ENCODE results near the gene ZDHHC16. TPM values are rescaled to one million over a fixed set of nuclear protein-coding genes. Genes with fewer than 3 reads are reported as not detected.

The ZDHHC16 gene
- total and polyA plus RNA-seq, 10 of the 15 experiments (the other 5 are each of a cell fraction or from before 2014, with no cell fraction given) = 16.8 to 63.1 (median 29.8) TPM

DNA sequence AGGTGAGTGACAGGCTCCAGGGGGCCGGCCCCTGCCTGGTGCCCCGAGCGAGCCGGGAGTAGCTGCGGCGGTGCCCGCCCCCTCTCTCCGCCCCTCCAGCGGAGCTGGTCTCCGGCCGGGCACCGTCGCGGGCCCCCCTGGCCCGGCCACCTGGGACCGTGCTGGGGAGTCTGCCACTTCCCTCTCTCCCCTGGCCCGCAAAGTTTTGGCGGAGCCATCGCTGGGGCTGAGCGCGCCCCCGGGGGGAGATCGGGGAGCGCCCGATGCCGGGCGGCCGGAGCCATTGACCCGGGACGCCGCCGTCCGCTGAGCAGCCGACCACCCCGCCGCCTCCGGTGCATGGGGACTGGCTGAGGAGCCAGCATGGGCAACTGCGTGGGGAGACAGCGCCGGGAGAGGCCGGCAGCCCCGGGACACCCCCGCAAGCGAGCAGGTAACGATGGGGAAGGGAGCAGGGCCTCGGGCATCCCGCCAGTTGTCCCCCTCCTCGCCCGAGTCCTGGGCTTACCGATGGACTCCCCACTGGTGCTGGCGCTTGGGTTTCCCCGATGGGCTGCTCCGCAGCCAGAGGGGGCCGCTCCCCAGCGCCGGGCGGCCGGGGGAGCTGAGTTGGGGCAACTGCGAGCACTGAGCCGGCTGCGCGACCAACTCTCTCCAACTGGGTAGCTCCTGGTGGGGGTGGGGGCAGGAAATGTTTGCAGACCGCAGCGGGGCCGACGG is 53.0 kb downstream of the ZDHHC16 start, which contains the start of gene UBTD1 (continued):
- no peak for TF ChIP-seq JUND (IDR thresholded peaks at IDR 0.05; ENCODE audit: low read depth, low read length)
- peak; percentile 15 for TF ChIP-seq KLF5 (IDR thresholded peaks at IDR 0.05; ENCODE audit: partially characterized antibody)
- TF ChIP-seq, protein P1, sequence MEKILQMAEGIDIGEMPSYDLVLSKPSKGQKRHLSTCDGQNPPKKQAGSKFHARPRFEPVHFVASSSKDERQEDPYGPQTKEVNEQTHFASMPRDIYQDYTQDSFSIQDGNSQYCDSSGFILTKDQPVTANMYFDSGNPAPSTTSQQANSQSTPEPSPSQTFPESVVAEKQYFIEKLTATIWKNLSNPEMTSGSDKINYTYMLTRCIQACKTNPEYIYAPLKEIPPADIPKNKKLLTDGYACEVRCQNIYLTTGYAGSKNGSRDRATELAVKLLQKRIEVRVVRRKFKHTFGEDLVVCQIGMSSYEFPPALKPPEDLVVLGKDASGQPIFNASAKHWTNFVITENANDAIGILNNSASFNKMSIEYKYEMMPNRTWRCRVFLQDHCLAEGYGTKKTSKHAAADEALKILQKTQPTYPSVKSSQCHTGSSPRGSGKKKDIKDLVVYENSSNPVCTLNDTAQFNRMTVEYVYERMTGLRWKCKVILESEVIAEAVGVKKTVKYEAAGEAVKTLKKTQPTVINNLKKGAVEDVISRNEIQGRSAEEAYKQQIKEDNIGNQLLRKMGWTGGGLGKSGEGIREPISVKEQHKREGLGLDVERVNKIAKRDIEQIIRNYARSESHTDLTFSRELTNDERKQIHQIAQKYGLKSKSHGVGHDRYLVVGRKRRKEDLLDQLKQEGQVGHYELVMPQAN (conservative IDR thresholded peaks at IDR 0.05) = 0 out of 2 replicates have a peak, but pooled peaks have one; percentile 29
- TF ChIP-seq ZNF207 (IDR thresholded peaks at IDR 0.05; ENCODE audit: borderline replicate concordance) = no peak
- TF ChIP-seq EED (IDR thresholded peaks at IDR 0.05; ENCODE audit: low read depth) = no peak

DNA sequence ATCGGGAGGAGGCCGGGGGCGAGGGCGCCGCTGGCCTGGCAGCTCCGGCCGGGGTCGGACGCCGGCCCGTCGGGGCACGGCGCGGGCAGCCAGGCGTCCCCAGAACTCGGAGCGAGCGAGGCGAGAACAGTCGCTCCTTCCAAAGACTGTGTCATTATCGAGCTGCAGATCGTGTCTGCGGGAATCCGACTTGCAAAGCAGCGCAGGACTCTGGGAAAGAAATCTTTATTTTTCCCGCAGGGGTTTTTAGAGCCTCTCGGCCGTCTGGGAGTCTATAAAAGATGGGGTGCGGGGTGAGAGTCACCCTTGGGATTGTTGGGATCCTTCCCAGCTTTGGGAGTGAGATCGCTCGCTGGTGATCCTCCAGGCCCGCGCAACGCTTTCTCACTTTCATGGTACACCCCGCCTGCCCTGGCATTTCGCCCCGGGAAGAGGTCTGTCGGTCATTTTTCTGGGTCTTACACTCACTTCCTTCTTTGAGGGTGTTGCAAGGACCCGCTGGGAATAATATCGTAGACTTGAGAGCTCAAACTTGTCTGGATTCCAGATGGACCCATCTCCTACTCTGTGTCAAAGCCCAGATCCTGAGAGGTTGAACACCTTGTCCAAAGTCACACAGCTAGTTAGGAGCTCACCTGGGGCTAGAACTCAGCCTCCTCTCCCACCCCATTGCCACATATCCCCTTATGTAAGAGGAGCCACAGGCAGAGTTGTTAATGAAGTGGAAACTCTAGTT is 53.8 kb downstream of the ZDHHC16 start:
- ATAC-seq (no peak), FAIRE-seq (no peak), DNase-seq (ENCODE audit: low read depth, low spot score) (no peak)
- Histone ChIP-seq H3K36me3 (ENCODE audit: control insufficient read depth in 2 of 2, insufficient read depth in 2 of 2, low read length in 1 of 2) (no peaks in the 10 kb centered on the region), H3K4me1 (ENCODE audit: control insufficient read depth, insufficient read depth, low read length) (peaks cover 5% of the 10 kb centered on the region), H3K79me2 (ENCODE audit: control insufficient read depth, insufficient read depth, low read length) (peaks cover 34% of the 10 kb centered on the region), H3K9ac (ENCODE audit: control insufficient read depth, insufficient read depth, low read length) (no peak overlapping the region), H3K27ac (ENCODE audit: control insufficient read depth, insufficient read depth) (no peak overlapping the region), H4K20me1 (ENCODE audit: control insufficient read depth, insufficient read depth) (no peaks in the 10 kb centered on the region), H2AFZ (ENCODE audit: control insufficient read depth, low read depth, low read length) (no peak overlapping the region), H3K9me3 (replicated peaks; ENCODE audit: control insufficient read depth, insufficient read depth, low read length) (no peaks in the 10 kb centered on the region), H3K4me2 (ENCODE audit: control insufficient read depth, insufficient read depth) (peak overlapping the region; percentile 81), H3K4me3 (peak overlapping the region; percentile 90), H3K27me3 (replicated peaks in 1 of 2; ENCODE audit: control insufficient read depth in 2 of 2, insufficient read depth in 2 of 2, low read length in 1 of 2) (peaks cover 6 to 14% of the 10 kb centered on the region in 2 experiments)
- SMC1A ChIA-PET (ENCODE audit: uncharacterized antibody, unreplicated experiment) = interaction anchor here (1.4 kb wide), 1 partner anchor 71 kb away, joined by 3 read pairs; no protein-coding TSS in a partner anchor
- WGBS (ENCODE audit: insufficient coverage, insufficient replicate concordance, low lambda C conversion rate, missing lambda C conversion rate) = 3% methylated on average over 41 of the region's 41 CpGs
- no TSS peak for BruUV-seq (replicated peaks)
- intact Hi-C loops (cut with micrococcal nuclease; ENCODE audit: unreplicated experiment) = loop anchor here (5.0 kb wide), 3 partner anchors 52 to 72 kb away; partner anchors contain the start of genes EXOSC1, PGAM1 and ZDHHC16
- CTCF ChIA-PET = interaction anchor here (1.5 kb wide), 2 partner anchors 53 to 91 kb away, joined by 3 read pairs; no protein-coding TSS in a partner anchor
- POLR2A ChIA-PET = interaction anchor here (1.6 kb wide), 1 partner anchor 46 kb away, joined by 3 read pairs; no protein-coding TSS in a partner anchor
- in situ Hi-C loops (cut with MboI) = no loop called here
- RAD21 ChIA-PET (ENCODE audit: unreplicated experiment) = no interaction called here
- TF ChIP-seq, protein P2, sequence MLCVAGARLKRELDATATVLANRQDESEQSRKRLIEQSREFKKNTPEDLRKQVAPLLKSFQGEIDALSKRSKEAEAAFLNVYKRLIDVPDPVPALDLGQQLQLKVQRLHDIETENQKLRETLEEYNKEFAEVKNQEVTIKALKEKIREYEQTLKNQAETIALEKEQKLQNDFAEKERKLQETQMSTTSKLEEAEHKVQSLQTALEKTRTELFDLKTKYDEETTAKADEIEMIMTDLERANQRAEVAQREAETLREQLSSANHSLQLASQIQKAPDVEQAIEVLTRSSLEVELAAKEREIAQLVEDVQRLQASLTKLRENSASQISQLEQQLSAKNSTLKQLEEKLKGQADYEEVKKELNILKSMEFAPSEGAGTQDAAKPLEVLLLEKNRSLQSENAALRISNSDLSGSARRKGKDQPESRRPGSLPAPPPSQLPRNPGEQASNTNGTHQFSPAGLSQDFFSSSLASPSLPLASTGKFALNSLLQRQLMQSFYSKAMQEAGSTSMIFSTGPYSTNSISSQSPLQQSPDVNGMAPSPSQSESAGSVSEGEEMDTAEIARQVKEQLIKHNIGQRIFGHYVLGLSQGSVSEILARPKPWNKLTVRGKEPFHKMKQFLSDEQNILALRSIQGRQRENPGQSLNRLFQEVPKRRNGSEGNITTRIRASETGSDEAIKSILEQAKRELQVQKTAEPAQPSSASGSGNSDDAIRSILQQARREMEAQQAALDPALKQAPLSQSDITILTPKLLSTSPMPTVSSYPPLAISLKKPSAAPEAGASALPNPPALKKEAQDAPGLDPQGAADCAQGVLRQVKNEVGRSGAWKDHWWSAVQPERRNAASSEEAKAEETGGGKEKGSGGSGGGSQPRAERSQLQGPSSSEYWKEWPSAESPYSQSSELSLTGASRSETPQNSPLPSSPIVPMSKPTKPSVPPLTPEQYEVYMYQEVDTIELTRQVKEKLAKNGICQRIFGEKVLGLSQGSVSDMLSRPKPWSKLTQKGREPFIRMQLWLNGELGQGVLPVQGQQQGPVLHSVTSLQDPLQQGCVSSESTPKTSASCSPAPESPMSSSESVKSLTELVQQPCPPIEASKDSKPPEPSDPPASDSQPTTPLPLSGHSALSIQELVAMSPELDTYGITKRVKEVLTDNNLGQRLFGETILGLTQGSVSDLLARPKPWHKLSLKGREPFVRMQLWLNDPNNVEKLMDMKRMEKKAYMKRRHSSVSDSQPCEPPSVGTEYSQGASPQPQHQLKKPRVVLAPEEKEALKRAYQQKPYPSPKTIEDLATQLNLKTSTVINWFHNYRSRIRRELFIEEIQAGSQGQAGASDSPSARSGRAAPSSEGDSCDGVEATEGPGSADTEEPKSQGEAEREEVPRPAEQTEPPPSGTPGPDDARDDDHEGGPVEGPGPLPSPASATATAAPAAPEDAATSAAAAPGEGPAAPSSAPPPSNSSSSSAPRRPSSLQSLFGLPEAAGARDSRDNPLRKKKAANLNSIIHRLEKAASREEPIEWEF (IDR thresholded peaks at IDR 0.05; ENCODE audit: insufficient replicate concordance, low read depth, low read length) = no peak
- no peak for TF ChIP-seq YBX1 (IDR thresholded peaks at IDR 0.05)
- TF ChIP-seq NFIC (IDR thresholded peaks at IDR 0.05; ENCODE audit: low read depth, low read length) = no peak
- TF ChIP-seq, protein P3, sequence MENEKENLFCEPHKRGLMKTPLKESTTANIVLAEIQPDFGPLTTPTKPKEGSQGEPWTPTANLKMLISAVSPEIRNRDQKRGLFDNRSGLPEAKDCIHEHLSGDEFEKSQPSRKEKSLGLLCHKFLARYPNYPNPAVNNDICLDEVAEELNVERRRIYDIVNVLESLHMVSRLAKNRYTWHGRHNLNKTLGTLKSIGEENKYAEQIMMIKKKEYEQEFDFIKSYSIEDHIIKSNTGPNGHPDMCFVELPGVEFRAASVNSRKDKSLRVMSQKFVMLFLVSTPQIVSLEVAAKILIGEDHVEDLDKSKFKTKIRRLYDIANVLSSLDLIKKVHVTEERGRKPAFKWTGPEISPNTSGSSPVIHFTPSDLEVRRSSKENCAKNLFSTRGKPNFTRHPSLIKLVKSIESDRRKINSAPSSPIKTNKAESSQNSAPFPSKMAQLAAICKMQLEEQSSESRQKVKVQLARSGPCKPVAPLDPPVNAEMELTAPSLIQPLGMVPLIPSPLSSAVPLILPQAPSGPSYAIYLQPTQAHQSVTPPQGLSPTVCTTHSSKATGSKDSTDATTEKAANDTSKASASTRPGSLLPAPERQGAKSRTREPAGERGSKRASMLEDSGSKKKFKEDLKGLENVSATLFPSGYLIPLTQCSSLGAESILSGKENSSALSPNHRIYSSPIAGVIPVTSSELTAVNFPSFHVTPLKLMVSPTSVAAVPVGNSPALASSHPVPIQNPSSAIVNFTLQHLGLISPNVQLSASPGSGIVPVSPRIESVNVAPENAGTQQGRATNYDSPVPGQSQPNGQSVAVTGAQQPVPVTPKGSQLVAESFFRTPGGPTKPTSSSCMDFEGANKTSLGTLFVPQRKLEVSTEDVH (IDR thresholded peaks at IDR 0.05; ENCODE audit: low read depth, partially characterized antibody) = no peak

Data from GM12878 (cell line).